Mesendoderm (in vitro differentiated cells): Measurements from ENCODE around the gene TRIM42.

Experiments
- DNase-seq: peaks from one replicate; pipeline ENCODE4 v3.0.0; 2013
- H2AK5ac ChIP-seq: 2 replicates; pipeline ENCODE4 v1.6.1; 2013; ENCODE audit warnings: low read length, inconsistent platforms
- H2BK120ac ChIP-seq: 2 replicates; pipeline ENCODE4 v1.6.1; 2013; ENCODE audit warnings: low read depth, mild to moderate bottlenecking, low read length, moderate library complexity, mixed read lengths
- H2BK15ac ChIP-seq: replicated peaks from 2 replicates; pipeline ENCODE4 v1.6.1; 2013; ENCODE audit warnings: low read depth, mild to moderate bottlenecking, moderate library complexity
- H2BK5ac ChIP-seq: 2 replicates; pipeline ENCODE4 v1.6.1; 2013; ENCODE audit warnings: low read length, inconsistent platforms
- H3K18ac ChIP-seq: 2 replicates; pipeline ENCODE4 v1.6.1; 2013; ENCODE audit warnings: mild to moderate bottlenecking, low read length, mixed read lengths
- H3K23ac ChIP-seq: one replicate; pipeline ENCODE4 v1.6.1; 2013; ENCODE audit warnings: low read length
- H3K27ac ChIP-seq: 2 replicates; pipeline ENCODE4 v1.5.1; 2013; ENCODE audit warnings: low read depth, mild to moderate bottlenecking, inconsistent platforms, low read length, moderate library complexity
- H3K27me3 ChIP-seq: 2 replicates; pipeline ENCODE4 v1.6.1; 2013; ENCODE audit warnings: low read length, control low read depth, mild to moderate bottlenecking, inconsistent platforms; ENCODE audit not compliant: insufficient read depth, poor library complexity
- H3K36me3 ChIP-seq: 2 replicates; pipeline ENCODE4 v1.6.1; 2013; ENCODE audit warnings: low read length, inconsistent platforms; ENCODE audit not compliant: control insufficient read depth, insufficient read depth
- H3K4ac ChIP-seq: one replicate; pipeline ENCODE4 v1.6.1; 2013; ENCODE audit warnings: low read depth, mild to moderate bottlenecking, low read length, moderate library complexity
- H3K4me1 ChIP-seq: 2 replicates; pipeline ENCODE4 v1.6.1; 2013; ENCODE audit warnings: low read depth, low read length, inconsistent platforms; ENCODE audit not compliant: control insufficient read depth
- H3K4me2 ChIP-seq: 2 replicates; pipeline ENCODE4 v1.6.1; 2013; ENCODE audit warnings: low read length
- H3K4me3 ChIP-seq: 2 replicates; pipeline ENCODE4 v1.5.1; 2013; ENCODE audit warnings: mild to moderate bottlenecking, low read length
- H3K56ac ChIP-seq: one replicate; pipeline ENCODE4 v1.6.1; 2013; ENCODE audit warnings: low read length
- H3K79me1 ChIP-seq: 2 replicates; pipeline ENCODE4 v1.6.1; 2013; ENCODE audit warnings: low read length, inconsistent platforms
- H3K79me2 ChIP-seq: 2 replicates; pipeline ENCODE4 v1.6.1; 2013; ENCODE audit warnings: mild to moderate bottlenecking, low read length; ENCODE audit not compliant: control insufficient read depth, insufficient read depth
- H3K9ac ChIP-seq: 2 replicates; pipeline ENCODE4 v1.6.1; 2013; ENCODE audit warnings: low read length, inconsistent platforms
- H4K5ac ChIP-seq: one replicate; pipeline ENCODE4 v1.6.1; 2013; ENCODE audit warnings: low read length
- H4K8ac ChIP-seq: one replicate; pipeline ENCODE4 v1.6.1; 2013; ENCODE audit warnings: low read depth, mild to moderate bottlenecking, control low read depth, low read length, moderate library complexity
- WGBS: extraction: QIAGEN DNeasy Blood & Tissue Kit; methylation state at CpG from one replicate; pipeline ENCODE4 v1.1.7; 2013; ENCODE audit warnings: low lambda C conversion rate, missing lambda C conversion rate; ENCODE audit not compliant: insufficient coverage; ENCODE audit errors: extremely low coverage; 5-methylcytosine and 5-hydroxymethylcytosine counted together

The TRIM42 gene

GRCh38 chr3:140636406-140637138 lies 41.3 kb upstream of the TRIM42 start:
- no peaks in the 10 kb centered on the region for H3K79me1 ChIP-seq

GRCh38 chr3:140651287-140651686 lies 26.6 kb upstream of the TRIM42 start:
- no peaks in the 10 kb centered on the region for H3K79me1 ChIP-seq
- H3K4me2 ChIP-seq, result no peak overlapping the region
- no peak overlapping the region for H2BK120ac ChIP-seq
- H3K36me3 ChIP-seq, result no peaks in the 10 kb centered on the region
- H3K56ac ChIP-seq, result no peak overlapping the region
- H3K23ac ChIP-seq, result no peak overlapping the region
- H3K4me3 ChIP-seq, result no peak overlapping the region
- H3K9ac ChIP-seq, result no peak overlapping the region
- H4K8ac ChIP-seq, result no peak overlapping the region
- no peak overlapping the region for H3K4ac ChIP-seq
- no peak overlapping the region for H3K18ac ChIP-seq
- H2AK5ac ChIP-seq, result no peak overlapping the region
- no peaks in the 10 kb centered on the region for H3K79me2 ChIP-seq
- no peak for DNase-seq
- no peak overlapping the region for H2BK15ac ChIP-seq
- H3K4me1 ChIP-seq, result no peaks in the 10 kb centered on the region
- no peaks in the 10 kb centered on the region for H3K27me3 ChIP-seq
- no CpG with 5 or more reads among the region's 23 CpGs for WGBS
- no peak overlapping the region for H3K27ac ChIP-seq
- H2BK5ac ChIP-seq, result no peak overlapping the region
- no peak overlapping the region for H4K5ac ChIP-seq

More at GRCh38 chr3:140636406-140637138, 41.3 kb upstream of the TRIM42 start:
- Histone ChIP-seq H2BK120ac (no peak overlapping the region), H3K4ac (no peak overlapping the region), H3K18ac (no peak overlapping the region), H3K27me3 (no peaks in the 10 kb centered on the region), H3K36me3 (no peaks in the 10 kb centered on the region), H3K9ac (no peak overlapping the region), H2AK5ac (no peak overlapping the region), H3K4me3 (no peak overlapping the region), H2BK5ac (no peak overlapping the region), H4K8ac (no peak overlapping the region), H3K4me1 (no peaks in the 10 kb centered on the region), H3K56ac (no peak overlapping the region), H2BK15ac (no peak overlapping the region), H3K23ac (no peak overlapping the region), H3K79me2 (no peaks in the 10 kb centered on the region), H4K5ac (no peak overlapping the region), H3K4me2 (no peak overlapping the region), H3K27ac (no peak overlapping the region)
- no peak for DNase-seq
- WGBS, result no CpG with 5 or more reads among the region's 6 CpGs

GRCh38 chr3:140655678-140656077 lies 22.2 kb upstream of the TRIM42 start:
- H4K8ac ChIP-seq, result no peak overlapping the region
- H3K23ac ChIP-seq, result no peak overlapping the region
- peak overlapping the region; percentile 21 for H3K4ac ChIP-seq
- no peak for DNase-seq
- no peak overlapping the region for H3K27ac ChIP-seq
- H3K79me2 ChIP-seq, result no peaks in the 10 kb centered on the region
- H3K18ac ChIP-seq, result no peak overlapping the region
- no peaks in the 10 kb centered on the region for H3K27me3 ChIP-seq
- no peak overlapping the region for H3K4me3 ChIP-seq
- H3K56ac ChIP-seq, result no peak overlapping the region
- H3K9ac ChIP-seq, result no peak overlapping the region
- no peak overlapping the region for H2BK120ac ChIP-seq
- H3K36me3 ChIP-seq, result no peaks in the 10 kb centered on the region
- WGBS, result no CpG with 5 or more reads among the region's 1 CpG
- no peaks in the 10 kb centered on the region for H3K79me1 ChIP-seq
- no peak overlapping the region for H2AK5ac ChIP-seq
- no peak overlapping the region for H4K5ac ChIP-seq
- H3K4me1 ChIP-seq, result no peaks in the 10 kb centered on the region
- H2BK15ac ChIP-seq, result no peak overlapping the region
- no peak overlapping the region for H3K4me2 ChIP-seq
- H2BK5ac ChIP-seq, result no peak overlapping the region

GRCh38 chr3:140664111-140664510 lies 13.8 kb upstream of the TRIM42 start:
- Histone ChIP-seq H3K4me2 (no peak overlapping the region), H3K27me3 (no peaks in the 10 kb centered on the region), H3K4ac (no peak overlapping the region), H3K36me3 (no peaks in the 10 kb centered on the region), H2BK15ac (no peak overlapping the region), H2BK120ac (no peak overlapping the region), H4K5ac (no peak overlapping the region), H2BK5ac (no peak overlapping the region), H2AK5ac (no peak overlapping the region), H3K4me1 (no peaks in the 10 kb centered on the region), H3K18ac (no peak overlapping the region), H3K79me1 (no peaks in the 10 kb centered on the region), H3K56ac (no peak overlapping the region), H4K8ac (no peak overlapping the region), H3K9ac (no peak overlapping the region), H3K27ac (no peak overlapping the region), H3K23ac (no peak overlapping the region), H3K79me2 (no peaks in the 10 kb centered on the region), H3K4me3 (no peak overlapping the region)
- DNase-seq, result peak; percentile 45
- WGBS, result no CpG with 5 or more reads among the region's 5 CpGs

GRCh38 chr3:140682586-140682985 lies 4.7 kb downstream of the TRIM42 start:
- no peak overlapping the region for H3K4me3 ChIP-seq
- no peak overlapping the region for H4K8ac ChIP-seq
- WGBS, result no CpG with 5 or more reads among the region's 27 CpGs
- H3K9ac ChIP-seq, result no peak overlapping the region
- H3K27me3 ChIP-seq, result no peaks in the 10 kb centered on the region
- DNase-seq, result no peak
- H3K23ac ChIP-seq, result no peak overlapping the region
- no peaks in the 10 kb centered on the region for H3K4me1 ChIP-seq
- no peak overlapping the region for H2BK5ac ChIP-seq
- no peak overlapping the region for H3K18ac ChIP-seq
- no peak overlapping the region for H3K4me2 ChIP-seq
- no peak overlapping the region for H3K27ac ChIP-seq
- H3K79me2 ChIP-seq, result no peaks in the 10 kb centered on the region
- H3K36me3 ChIP-seq, result no peaks in the 10 kb centered on the region
- no peak overlapping the region for H3K4ac ChIP-seq
- no peak overlapping the region for H2BK120ac ChIP-seq
- no peak overlapping the region for H2AK5ac ChIP-seq
- H3K79me1 ChIP-seq, result no peaks in the 10 kb centered on the region
- H4K5ac ChIP-seq, result no peak overlapping the region
- H3K56ac ChIP-seq, result no peak overlapping the region
- H2BK15ac ChIP-seq, result no peak overlapping the region

- H3K27me3 ChIP-seq, result no peaks in the 10 kb centered on the region
- no peak overlapping the region for H3K4me2 ChIP-seq
- no peaks in the 10 kb centered on the region for H3K79me2 ChIP-seq
- H3K56ac ChIP-seq, result no peak overlapping the region
- H3K4ac ChIP-seq, result no peak overlapping the region
- no peak overlapping the region for H3K4me3 ChIP-seq
- no peaks in the 10 kb centered on the region for H3K79me1 ChIP-seq
- no peak overlapping the region for H3K23ac ChIP-seq
- no peak for DNase-seq
- no peak overlapping the region for H2BK5ac ChIP-seq
- H3K9ac ChIP-seq, result no peak overlapping the region
- no peak overlapping the region for H4K8ac ChIP-seq
- no peaks in the 10 kb centered on the region for H3K4me1 ChIP-seq
- H2BK15ac ChIP-seq, result no peak overlapping the region
- WGBS, result no CpG with 5 or more reads among the region's 2 CpGs
- H2AK5ac ChIP-seq, result no peak overlapping the region
- no peak overlapping the region for H2BK120ac ChIP-seq
- H4K5ac ChIP-seq, result no peak overlapping the region
- H3K36me3 ChIP-seq, result no peaks in the 10 kb centered on the region
- no peak overlapping the region for H3K18ac ChIP-seq
- H3K27ac ChIP-seq, result no peak overlapping the region
Observed at GRCh38 chr3:140686128-140686527, 8.3 kb downstream of the TRIM42 start.
